IMR-90 (cell line): ENCODE results near the gene PAK5. TPM values are rescaled to one million over a fixed set of nuclear protein-coding genes. Genes with fewer than 3 reads are reported as not detected.

ENCODE experiments used
- ATAC-seq: fragments of 200-7000 bp; cut with Tn5 transposase; 2 replicates; pipeline ENCODE4 v1.9.1; 2020; ENCODE audit warnings: low read depth, mild to moderate bottlenecking, moderate library complexity
- BruUV-seq: library from RNA; stranded (reverse); fragments of 400-500 nt; replicated peaks from 2 replicates; lab custom pipeline; 2021; lab: Mats Ljungman, UMichigan
- CTCF ChIA-PET: fragments of 300-600 bp; formaldehyde crosslinking; extraction: SDS; loops from one replicate; lab custom pipeline; 2021; ENCODE audit warnings: antibody characterized with exemption; lab: Yijun Ruan, JAX
- POLR2A ChIA-PET: fragments of 300-600 bp; sonication (Branson Sonifier 250); formaldehyde crosslinking; loops from one replicate; lab custom pipeline; 2022; ENCODE audit warnings: antibody characterized with exemption; ENCODE audit not compliant: unreplicated experiment; lab: Charles Lee
- DNase-seq: peaks from one replicate; pipeline ENCODE4 v3.0.0; 2013
- H2AFZ ChIP-seq: replicated peaks from 2 replicates; pipeline ENCODE3; 2013; ENCODE audit warnings: low read length, mild to moderate bottlenecking; ENCODE audit not compliant: poor library complexity
- H2AK5ac ChIP-seq: 2 replicates; pipeline ENCODE4 v1.6.1; 2013; ENCODE audit warnings: low read depth, low read length, inconsistent platforms
- H2AK9ac ChIP-seq: replicated peaks from 2 replicates; pipeline ENCODE3; 2013; ENCODE audit warnings: mild to moderate bottlenecking, low read depth, low read length, moderate library complexity; ENCODE audit not compliant: poor library complexity
- H2BK120ac ChIP-seq: 2 replicates; pipeline ENCODE4 v1.6.1; 2013; ENCODE audit warnings: low read depth, low read length, inconsistent platforms
- H2BK15ac ChIP-seq: 3 replicates; pipeline ENCODE4 v1.6.1; 2013; ENCODE audit warnings: low read depth, low read length, inconsistent platforms
- H2BK20ac ChIP-seq: 2 replicates; pipeline ENCODE4 v1.6.1; 2013; ENCODE audit warnings: low read depth, mild to moderate bottlenecking, inconsistent platforms, low read length, moderate library complexity
- H2BK5ac ChIP-seq: 2 replicates; pipeline ENCODE4 v1.6.1; 2013; ENCODE audit warnings: mild to moderate bottlenecking, low read depth, low read length, inconsistent platforms; ENCODE audit not compliant: poor library complexity, severe bottlenecking
- H3K14ac ChIP-seq: replicated peaks from 2 replicates; pipeline ENCODE4 v1.6.1; 2013; ENCODE audit warnings: low read depth, low read length, inconsistent platforms
- H3K18ac ChIP-seq: 2 replicates; pipeline ENCODE4 v1.6.1; 2013; ENCODE audit warnings: low read depth, low read length, control low read depth
- H3K23ac ChIP-seq: 2 replicates; pipeline ENCODE4 v1.6.1; 2013; ENCODE audit warnings: low read depth, low read length, inconsistent platforms
- H3K27ac ChIP-seq: 2 replicates; pipeline ENCODE4 v1.5.1; 2013; ENCODE audit warnings: mild to moderate bottlenecking, control low read depth, low read length; ENCODE audit not compliant: insufficient read depth
- H3K27me3 ChIP-seq: 2 replicates; pipeline ENCODE4 v1.6.1; 2013; ENCODE audit warnings: low read length; ENCODE audit not compliant: control insufficient read depth, insufficient read depth
- H3K36me3 ChIP-seq: 2 replicates; pipeline ENCODE4 v1.6.1; 2013; ENCODE audit warnings: low read length, mixed read lengths; ENCODE audit not compliant: control insufficient read depth, insufficient read depth
- H3K4ac ChIP-seq: 2 replicates; pipeline ENCODE4 v1.6.1; 2013; ENCODE audit warnings: low read depth, low read length, inconsistent platforms
- H3K4me1 ChIP-seq: 2 replicates; pipeline ENCODE4 v1.6.1; 2013; ENCODE audit warnings: low read length, mixed read lengths; ENCODE audit not compliant: control insufficient read depth, insufficient read depth
- H3K4me2 ChIP-seq: 2 replicates; pipeline ENCODE4 v1.6.1; 2013; ENCODE audit warnings: low read depth, mild to moderate bottlenecking, control low read depth, low read length, moderate library complexity
- H3K4me3 ChIP-seq: 2 replicates; pipeline ENCODE4 v1.5.1; 2013; ENCODE audit warnings: low read depth, mild to moderate bottlenecking, control low read depth, low read length, moderate library complexity; ENCODE audit not compliant: insufficient read depth
- H3K56ac ChIP-seq: 2 replicates; pipeline ENCODE4 v1.6.1; 2013; ENCODE audit warnings: low read length, inconsistent platforms; ENCODE audit not compliant: insufficient read depth; ENCODE audit errors: extremely low read depth
- H3K79me1 ChIP-seq, 2 experiments: 2 replicates each; pipeline ENCODE4 v1.6.1; 2013; ENCODE audit warnings: low read length in 2 of 2, inconsistent platforms in 1 of 2, low read depth in 1 of 2
- H3K9ac ChIP-seq: 2 replicates; pipeline ENCODE4 v1.6.1; 2013; ENCODE audit warnings: low read depth, low read length, control low read depth
- H3K9me1 ChIP-seq: 2 replicates; pipeline ENCODE4 v1.6.1; 2013; ENCODE audit warnings: low read length, inconsistent platforms; ENCODE audit not compliant: insufficient read depth
- H3K9me3 ChIP-seq: 2 replicates; pipeline ENCODE4 v1.6.1; 2013; ENCODE audit warnings: low read length; ENCODE audit not compliant: control insufficient read depth, insufficient read depth
- H4K20me1 ChIP-seq: 2 replicates; pipeline ENCODE4 v1.6.1; 2013; ENCODE audit warnings: low read length, inconsistent platforms; ENCODE audit not compliant: insufficient read depth
- H4K5ac ChIP-seq: 2 replicates; pipeline ENCODE4 v1.6.1; 2013; ENCODE audit warnings: mild to moderate bottlenecking, low read depth, low read length, control low read depth
- H4K8ac ChIP-seq, 2 experiments: 2 replicates each; pipeline ENCODE4 v1.6.1; 2013; ENCODE audit warnings: low read depth in 2 of 2, low read length in 2 of 2, control low read depth in 1 of 2, inconsistent platforms in 1 of 2
- H4K91ac ChIP-seq: 2 replicates; pipeline ENCODE4 v1.6.1; 2013; ENCODE audit warnings: low read depth, low read length, inconsistent platforms; ENCODE audit not compliant: insufficient read depth
- RAD21 ChIP-seq: IDR thresholded peaks from 2 replicates; pipeline ENCODE4 v1.6.1; 2012; ENCODE audit warnings: low read length, improper control_type of control experiment
- dilution Hi-C: fragments of 300-500 bp; cut with HindIII; formaldehyde crosslinking; loops from one replicate; pipeline ENCODE4 v1.14.3; 2018; ENCODE audit warnings: low sequenced_read_pairs; ENCODE audit not compliant: unreplicated experiment
- in situ Hi-C: fragments of 300-500 bp; cut with MboI; formaldehyde crosslinking; loops from 3 replicates; pipeline ENCODE4 v1.14.3; 2019; ENCODE audit warnings: low sequenced_read_pairs, inconsistent platforms, mixed read lengths
- intact Hi-C: fragments of 100-400 bp; cut with micrococcal nuclease; formaldehyde crosslinking; loops from 2 replicates; pipeline ENCODE4 v1.10.0; 2022
- polyA plus RNA-seq, 3 experiments: library from polyadenylated mRNA; depleted of rRNA; stranded (reverse); fragments of >200 nt; gene quantifications; 2 replicates each; pipeline ENCODE4 v1.2.3, GENCODE V29; 2012; ENCODE audit warnings: low replicate concordance in 1 of 3
- total RNA-seq: library from RNA; depleted of rRNA; stranded (reverse); fragments of >200 nt; gene quantifications from 2 replicates; pipeline ENCODE4 v1.2.3, GENCODE V29; 2012
- TF ChIP-seq, protein P1 (sequence below): fragments of 150-350 bp; IDR thresholded peaks from 2 replicates; pipeline ENCODE4 v1.6.1; 2016; ENCODE audit warnings: low read depth, mild to moderate bottlenecking, low read length, moderate library complexity, borderline replicate concordance

The PAK5 gene
- total and polyA plus RNA-seq, 2 of the 4 experiments (the other 2 are of a cell fraction): not detected

DNA sequence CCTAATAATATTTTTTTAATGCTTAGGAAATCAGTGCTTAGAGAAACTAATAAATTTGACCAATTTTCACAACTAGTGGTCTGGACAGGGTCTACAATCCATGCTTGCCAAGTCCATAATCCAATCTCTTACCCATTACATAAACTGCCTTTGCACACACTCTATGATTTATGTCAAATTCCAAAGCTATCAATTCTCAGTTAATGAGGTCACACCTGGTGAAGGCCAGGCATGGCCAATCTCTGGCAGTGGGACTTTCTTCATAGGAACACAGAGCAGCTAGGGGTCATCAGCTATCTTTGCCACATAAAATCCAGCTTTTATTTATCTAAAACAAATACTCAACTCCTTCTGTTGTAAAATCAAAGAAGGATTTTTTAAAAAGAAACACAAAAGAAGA is 21.2 kb downstream of the PAK5 start:
- intact Hi-C loops (no loop called here), dilution Hi-C loops (no loop called here), in situ Hi-C loops (no loop called here)
- Histone ChIP-seq H3K36me3 (no peaks in the 10 kb centered on the region), H2BK5ac (no peak overlapping the region), H2AK9ac (no peak overlapping the region), H2AFZ (no peak overlapping the region), H2BK120ac (no peak overlapping the region), H4K8ac (no peak overlapping the region), H3K4me1 (no peaks in the 10 kb centered on the region), H3K4ac (no peak overlapping the region), H3K79me1 (no peaks in the 10 kb centered on the region), H3K4me2 (no peak overlapping the region), H3K9ac (no peak overlapping the region), H3K23ac (no peak overlapping the region), H4K91ac (no peak overlapping the region), H3K9me3 (no peaks in the 10 kb centered on the region), H2BK15ac (no peak overlapping the region), H3K56ac (no peak overlapping the region), H3K9me1 (no peaks in the 10 kb centered on the region), H3K27ac (no peak overlapping the region), H2AK5ac (no peak overlapping the region), H4K20me1 (no peaks in the 10 kb centered on the region), H4K5ac (no peak overlapping the region), H3K27me3 (no peaks in the 10 kb centered on the region), H3K4me3 (no peak overlapping the region), H3K18ac (no peak overlapping the region), H3K14ac (no peak overlapping the region), H2BK20ac (no peak overlapping the region)
- ChIA-PET POLR2A (no interaction called here), CTCF (interaction anchor here (0.6 kb wide), 1 partner anchor 260 kb away, joined by 3 read pairs; no protein-coding TSS in a partner anchor)
- no peak for TF ChIP-seq RAD21
- TF ChIP-seq, protein P1, sequence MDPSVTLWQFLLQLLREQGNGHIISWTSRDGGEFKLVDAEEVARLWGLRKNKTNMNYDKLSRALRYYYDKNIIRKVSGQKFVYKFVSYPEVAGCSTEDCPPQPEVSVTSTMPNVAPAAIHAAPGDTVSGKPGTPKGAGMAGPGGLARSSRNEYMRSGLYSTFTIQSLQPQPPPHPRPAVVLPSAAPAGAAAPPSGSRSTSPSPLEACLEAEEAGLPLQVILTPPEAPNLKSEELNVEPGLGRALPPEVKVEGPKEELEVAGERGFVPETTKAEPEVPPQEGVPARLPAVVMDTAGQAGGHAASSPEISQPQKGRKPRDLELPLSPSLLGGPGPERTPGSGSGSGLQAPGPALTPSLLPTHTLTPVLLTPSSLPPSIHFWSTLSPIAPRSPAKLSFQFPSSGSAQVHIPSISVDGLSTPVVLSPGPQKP: no peak
- DNase-seq: no peak
- no peak for ATAC-seq
- no TSS peak for BruUV-seq
